ENCODE data around the gene DDA1. TPM values are rescaled to one million over a fixed set of nuclear protein-coding genes. Genes with fewer than 3 reads are reported as not detected.

The DDA1 gene
- total and polyA plus RNA-seq, 2 of the 13 experiments (the other 11 are each of a cell fraction or from before 2014, with no cell fraction given) = 24.5 to 26.0 TPM

- TF ChIP-seq ASH2L (IDR thresholded peaks at IDR 0.05; ENCODE audit: insufficient read length, low read depth, low read length) = peak; percentile 61
- TF ChIP-seq ZNF512 (CRISPR knock-in tag; IDR thresholded peaks at IDR 0.05) = no peak
- no peak for TF ChIP-seq ZMAT5 (CRISPR knock-in tag; IDR thresholded peaks at IDR 0.05; ENCODE audit: borderline replicate concordance, low read depth)
- no peak; the same call in 1 of the 2 replicates for TF ChIP-seq ZNF878 (CRISPR knock-in tag; IDR thresholded peaks at IDR 0.05)
- peak; percentile 86 for TF ChIP-seq NR2C2 (CRISPR knock-in tag; IDR thresholded peaks at IDR 0.05; ENCODE audit: borderline replicate concordance)
- no peak for TF ChIP-seq ZXDC (CRISPR knock-in tag; IDR thresholded peaks at IDR 0.05)
- TF ChIP-seq ZNF318 (CRISPR knock-in tag; IDR thresholded peaks at IDR 0.05) = 0 out of 2 replicates have a peak, but pooled peaks have one; percentile 34
- 0 out of 2 replicates have a peak, but pooled peaks have one; percentile 23 for TF ChIP-seq RFX5 (IDR thresholded peaks at IDR 0.05; ENCODE audit: low read depth, low read length)
- TF ChIP-seq THRA (CRISPR knock-in tag; IDR thresholded peaks at IDR 0.05; ENCODE audit: borderline replicate concordance) = no peak; the same call in 1 of the 2 replicates
- no peak for TF ChIP-seq SRSF4 (IDR thresholded peaks at IDR 0.05; ENCODE audit: low read depth, low read length, poor library complexity, severe bottlenecking)
- TF ChIP-seq THAP7 (CRISPR knock-in tag; IDR thresholded peaks at IDR 0.05) = peak; percentile 24; the same call in 1 of the 2 replicates
These were observed 3.7 kb upstream of the DDA1 start, which contains the start of gene MRPL34 (continued) for GRCh38 chr19:17305517-17306284.
